Measurements from ENCODE around the gene RNF39. TPM values are rescaled to one million over a fixed set of nuclear protein-coding genes. Genes with fewer than 3 reads are reported as not detected.
"Not testable (repeated sequence)": the region's sequence is repeated elsewhere in the genome, so short reads cannot be mapped to it uniquely, and the experiment has no call there.

Gene RNF39
- total and polyA plus RNA-seq, 2 of the 4 experiments (the other 2 are of a cell fraction) = not detected

DNA sequence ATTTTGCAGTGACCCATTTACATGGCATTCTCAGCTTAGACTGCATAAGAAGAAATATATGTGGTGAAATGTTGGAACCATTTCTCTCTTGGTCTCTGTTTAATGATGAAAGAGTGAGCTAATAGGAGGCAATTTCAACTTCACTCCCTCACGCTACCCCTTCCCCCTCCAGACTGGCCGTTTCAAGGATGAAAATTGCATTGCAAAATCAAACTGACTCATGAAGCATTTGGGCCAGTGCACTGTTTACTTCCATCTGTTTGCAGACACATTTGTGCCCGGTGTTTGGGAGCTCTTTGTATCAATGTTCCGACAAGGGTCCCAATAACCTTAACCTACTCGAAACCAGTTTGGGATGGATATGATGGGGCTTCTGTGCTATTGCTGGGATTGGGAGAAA lies 42.1 kb downstream of the RNF39 start:
- ATAC-seq (ENCODE audit: low read depth) = peak; percentile 95
- H2AK5ac ChIP-seq (ENCODE audit: low read depth, low read length); H2BK120ac ChIP-seq (ENCODE audit: low read depth, low read length); H3K4me3 ChIP-seq (ENCODE audit: insufficient read depth, low read depth, low read length); H4K8ac ChIP-seq (ENCODE audit: low read depth in 2 of 2, low read length in 2 of 2); H3K79me1 ChIP-seq (ENCODE audit: low read depth in 1 of 2, low read length in 2 of 2); H4K20me1 ChIP-seq (ENCODE audit: insufficient read depth, low read length); H4K91ac ChIP-seq (ENCODE audit: insufficient read depth, low read depth, low read length); H3K23ac ChIP-seq (ENCODE audit: low read depth, low read length); H3K9ac ChIP-seq (ENCODE audit: low read depth, low read length); H2BK15ac ChIP-seq (ENCODE audit: low read depth, low read length); H3K4me1 ChIP-seq (ENCODE audit: control insufficient read depth, insufficient read depth, low read length); dilution Hi-C loops (cut with HindIII; ENCODE audit: low sequenced_read_pairs, unreplicated experiment); H3K18ac ChIP-seq (ENCODE audit: low read depth, low read length); H3K9me3 ChIP-seq (ENCODE audit: control insufficient read depth, insufficient read depth, low read length); H2AK9ac ChIP-seq (replicated peaks; ENCODE audit: low read depth, low read length, poor library complexity); H3K27me3 ChIP-seq (ENCODE audit: control insufficient read depth, insufficient read depth, low read length); BruUV-seq (replicated peaks); in situ Hi-C loops (cut with MboI; ENCODE audit: low sequenced_read_pairs); H2AFZ ChIP-seq (replicated peaks; ENCODE audit: low read length, poor library complexity); H3K4ac ChIP-seq (ENCODE audit: low read depth, low read length); H2BK20ac ChIP-seq (ENCODE audit: low read depth, low read length); H3K4me2 ChIP-seq (ENCODE audit: low read depth, low read length); H3K56ac ChIP-seq (ENCODE audit: extremely low read depth, insufficient read depth, low read length); H3K14ac ChIP-seq (replicated peaks; ENCODE audit: low read depth, low read length); H4K5ac ChIP-seq (ENCODE audit: low read depth, low read length); H2BK5ac ChIP-seq (ENCODE audit: low read depth, low read length, poor library complexity, severe bottlenecking); H3K9me1 ChIP-seq (ENCODE audit: insufficient read depth, low read length); POLR2A ChIA-PET (ENCODE audit: unreplicated experiment); H3K36me3 ChIP-seq (ENCODE audit: control insufficient read depth, insufficient read depth, low read length); H3K27ac ChIP-seq (ENCODE audit: insufficient read depth, low read length): not testable (repeated sequence)
- intact Hi-C loops (cut with micrococcal nuclease) = loop anchor here (5.0 kb wide), 1 partner anchor 1571 kb away; no protein-coding TSS in a partner anchor
- CTCF ChIA-PET = interaction anchor here (1.1 kb wide), 1 partner anchor 9 kb away, joined by 3 read pairs; no protein-coding TSS in a partner anchor
- DNase-seq = peak; percentile 78
- TF ChIP-seq CEBPB (IDR thresholded peaks at IDR 0.05; ENCODE audit: low read depth, low read length) (peak; percentile 76), FOS (IDR thresholded peaks at IDR 0.05; ENCODE audit: low read depth, low read length) (peak; percentile 12; the same call in 1 of the 2 replicates)
- WGBS, 2 experiments (ENCODE audit: extremely low coverage in 2 of 2, insufficient read length in 1 of 2) = no CpG with 5 or more reads among the region's 5 CpGs
